ENCODE data around the gene KIF3A.

The KIF3A gene

DNA sequence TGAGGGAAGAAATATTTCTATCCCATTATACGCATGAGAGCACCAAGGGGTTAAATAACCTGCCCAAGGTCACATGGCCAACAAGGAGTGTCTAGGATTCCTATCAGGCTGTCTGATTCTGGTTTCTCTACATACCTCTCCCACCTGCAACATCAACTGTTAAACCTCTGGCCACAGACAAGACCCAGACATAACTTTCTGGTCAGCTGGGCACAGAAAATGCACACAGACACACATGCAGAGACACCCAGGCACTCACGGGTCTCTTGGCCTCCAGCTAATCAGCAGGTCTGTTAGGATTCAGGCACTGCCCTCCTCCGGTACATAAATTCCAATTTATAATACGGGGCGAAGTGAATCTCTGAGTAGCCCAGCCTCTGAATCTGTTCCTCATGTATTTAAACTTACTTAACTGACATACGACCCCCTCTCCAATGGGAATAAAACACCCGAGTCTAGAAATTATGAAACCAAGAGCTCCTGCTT is 38.2 kb upstream of the KIF3A start:
- Histone ChIP-seq H3K36me3 (ENCODE audit: insufficient read depth, low read length) (no peaks in the 10 kb centered on the region), H3K9ac (ENCODE audit: low read depth, low read length) (peak overlapping the region; percentile 56; the same call in 1 of the 2 replicates), H3K9me3 (ENCODE audit: control insufficient read depth, insufficient read depth, low read length) (no peaks in the 10 kb centered on the region), H3K4me1 (ENCODE audit: insufficient read depth, low read length) (peaks cover 25% of the 10 kb centered on the region)

DNA sequence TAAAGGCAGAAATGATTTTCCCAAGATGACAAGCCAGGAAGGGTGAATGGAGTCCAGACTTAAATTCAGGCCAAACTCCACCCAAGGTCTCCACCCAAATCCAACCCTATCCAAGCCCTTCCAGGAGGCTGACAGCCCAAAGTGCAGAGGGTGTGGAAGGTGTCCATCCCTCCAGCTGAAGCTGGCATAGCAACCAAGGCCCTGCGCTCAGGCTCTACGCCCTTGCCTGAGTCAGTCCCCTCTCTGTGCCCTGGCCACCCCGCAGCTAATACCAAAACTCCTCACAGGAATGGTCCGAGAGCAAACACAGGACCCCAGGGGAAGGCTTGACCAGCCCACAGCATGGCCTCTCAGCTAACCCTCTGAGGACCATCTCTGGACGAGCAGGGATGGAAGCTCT is 37.5 kb upstream of the KIF3A start:
- H3K36me3 ChIP-seq (ENCODE audit: insufficient read depth, low read length), result no peaks in the 10 kb centered on the region
- H3K9ac ChIP-seq (ENCODE audit: low read depth, low read length), result no peak overlapping the region
- peaks cover 25% of the 10 kb centered on the region for H3K4me1 ChIP-seq (ENCODE audit: insufficient read depth, low read length)
- H3K9me3 ChIP-seq (ENCODE audit: control insufficient read depth, insufficient read depth, low read length), result no peaks in the 10 kb centered on the region

DNA sequence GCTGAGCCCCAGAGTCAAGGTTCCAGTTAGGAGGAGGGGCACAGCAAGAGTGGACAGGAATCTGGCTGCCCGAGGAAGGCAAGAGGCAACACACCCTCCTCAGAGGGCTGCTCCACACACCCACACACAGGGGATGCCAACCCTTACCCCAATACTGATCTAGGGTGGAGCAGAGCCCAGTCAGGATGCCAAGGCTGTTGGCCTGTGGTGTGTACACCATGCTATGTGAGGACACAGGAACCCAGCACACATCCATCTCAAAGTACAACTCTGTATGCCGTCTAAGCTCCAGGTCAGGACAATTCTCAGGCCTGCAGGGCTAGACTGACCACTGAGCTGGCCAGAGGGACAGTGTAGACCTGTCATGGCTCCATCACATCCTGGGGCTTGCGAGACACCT is 37.1 kb upstream of the KIF3A start:
- H3K9me3 ChIP-seq (ENCODE audit: control insufficient read depth, insufficient read depth, low read length), result no peaks in the 10 kb centered on the region
- H3K4me1 ChIP-seq (ENCODE audit: insufficient read depth, low read length), result peaks cover 25% of the 10 kb centered on the region
- H3K9ac ChIP-seq (ENCODE audit: low read depth, low read length), result no peak overlapping the region
- no peaks in the 10 kb centered on the region for H3K36me3 ChIP-seq (ENCODE audit: insufficient read depth, low read length)

DNA sequence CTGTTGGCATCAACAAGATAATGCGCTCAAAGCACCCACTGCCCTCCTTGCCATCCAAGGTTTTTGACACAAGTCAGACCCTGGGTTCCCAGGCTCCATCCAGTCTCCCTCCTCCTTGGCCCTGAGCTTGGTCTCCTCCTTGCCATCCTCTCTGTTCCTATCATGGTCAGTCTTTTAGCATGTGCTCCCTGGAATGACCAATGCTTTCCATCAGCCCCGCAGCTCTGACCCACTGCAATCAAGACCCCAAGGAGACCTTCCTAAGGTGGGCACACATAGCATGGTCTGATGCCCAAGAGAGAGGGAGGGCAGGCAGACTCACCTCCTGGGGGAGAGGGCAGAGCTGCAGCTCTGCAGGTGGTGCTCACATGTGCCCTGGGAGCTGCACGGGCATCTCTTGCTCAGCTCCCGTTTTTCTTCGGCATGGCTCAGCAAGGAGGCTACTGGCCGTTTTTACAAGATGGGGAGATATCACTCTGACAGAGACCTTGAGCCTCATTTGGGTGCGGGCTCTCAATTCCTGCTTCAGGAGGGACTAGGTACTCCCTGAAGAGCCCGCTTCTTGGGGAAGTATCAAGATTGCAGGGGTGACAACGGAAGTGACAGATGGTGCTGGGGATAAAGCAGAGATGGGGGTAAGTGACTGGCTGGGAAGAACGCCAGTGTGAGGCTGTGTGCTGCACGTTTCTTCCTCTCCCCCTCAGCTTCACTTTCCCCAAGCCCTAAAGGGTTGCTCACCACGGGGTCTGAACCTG is 36.4 kb upstream of the KIF3A start:
- H3K36me3 ChIP-seq (ENCODE audit: insufficient read depth, low read length), result no peaks in the 10 kb centered on the region
- no peak overlapping the region for H3K9ac ChIP-seq (ENCODE audit: low read depth, low read length)
- peaks cover 25% of the 10 kb centered on the region for H3K4me1 ChIP-seq (ENCODE audit: insufficient read depth, low read length)
- no peaks in the 10 kb centered on the region for H3K9me3 ChIP-seq (ENCODE audit: control insufficient read depth, insufficient read depth, low read length)

DNA sequence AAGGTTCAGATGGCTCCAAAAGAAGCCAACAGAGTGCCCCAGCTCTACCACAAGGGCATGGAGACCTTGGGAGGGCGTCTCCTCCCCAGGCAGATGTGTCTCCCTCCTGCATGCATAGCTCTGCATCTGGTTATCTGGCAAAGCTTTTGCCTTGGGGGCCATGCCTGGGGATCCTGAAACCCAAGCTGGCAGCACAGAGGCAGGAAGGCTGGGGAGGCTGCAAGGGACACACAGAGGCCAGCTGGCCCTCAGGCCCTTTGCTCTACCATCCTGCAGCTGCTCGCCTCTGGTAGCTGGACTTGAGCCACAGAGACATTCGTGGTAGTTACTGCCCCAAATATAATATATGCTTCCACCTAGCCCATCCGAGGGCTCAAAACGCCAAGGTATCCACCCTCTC is 35.8 kb upstream of the KIF3A start:
- Histone ChIP-seq H3K4me1 (ENCODE audit: insufficient read depth, low read length) (peaks cover 25% of the 10 kb centered on the region), H3K9me3 (ENCODE audit: control insufficient read depth, insufficient read depth, low read length) (no peaks in the 10 kb centered on the region), H3K36me3 (ENCODE audit: insufficient read depth, low read length) (no peaks in the 10 kb centered on the region), H3K9ac (ENCODE audit: low read depth, low read length) (no peak overlapping the region)

DNA sequence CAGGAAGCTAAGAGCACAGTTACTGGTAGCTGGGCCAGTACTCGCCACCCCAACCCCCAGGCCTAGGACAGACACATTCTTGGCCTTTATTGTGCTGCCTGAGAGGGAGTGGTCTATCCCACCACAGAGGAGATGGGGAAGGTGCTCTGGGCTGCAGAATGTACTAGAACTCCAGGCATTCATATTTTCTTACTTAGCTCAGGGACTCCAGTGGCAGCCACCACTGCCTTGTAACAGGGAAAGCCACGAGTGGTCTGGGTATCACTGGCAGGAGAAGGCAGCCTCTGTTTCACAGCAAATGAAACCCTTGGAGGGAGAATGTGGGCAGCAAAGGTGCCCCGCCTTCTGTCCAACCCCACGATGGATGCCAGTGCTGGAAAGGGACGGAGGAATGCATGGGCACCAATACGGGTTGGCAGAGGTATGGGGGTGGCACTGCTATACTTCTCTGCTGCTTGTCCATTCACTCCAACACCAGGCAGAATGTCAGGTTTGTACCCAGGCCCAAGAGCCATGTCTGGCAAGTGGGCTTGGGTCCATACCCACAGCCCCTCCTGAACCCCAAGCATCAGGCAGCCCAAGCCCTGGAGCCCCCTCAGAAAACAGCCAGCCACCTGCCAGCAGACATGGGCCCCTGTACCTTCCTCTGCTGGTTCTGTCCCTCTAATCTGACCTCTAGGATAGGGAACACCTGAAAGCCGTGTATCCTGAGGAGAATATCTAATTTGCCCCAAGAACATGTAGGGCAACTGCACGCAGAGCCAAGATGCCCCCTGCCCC is 35.1 kb upstream of the KIF3A start:
- H3K4me1 ChIP-seq (ENCODE audit: insufficient read depth, low read length), result peaks cover 25% of the 10 kb centered on the region
- no peak overlapping the region for H3K9ac ChIP-seq (ENCODE audit: low read depth, low read length)
- no peaks in the 10 kb centered on the region for H3K9me3 ChIP-seq (ENCODE audit: control insufficient read depth, insufficient read depth, low read length)
- H3K36me3 ChIP-seq (ENCODE audit: insufficient read depth, low read length), result no peaks in the 10 kb centered on the region

DNA sequence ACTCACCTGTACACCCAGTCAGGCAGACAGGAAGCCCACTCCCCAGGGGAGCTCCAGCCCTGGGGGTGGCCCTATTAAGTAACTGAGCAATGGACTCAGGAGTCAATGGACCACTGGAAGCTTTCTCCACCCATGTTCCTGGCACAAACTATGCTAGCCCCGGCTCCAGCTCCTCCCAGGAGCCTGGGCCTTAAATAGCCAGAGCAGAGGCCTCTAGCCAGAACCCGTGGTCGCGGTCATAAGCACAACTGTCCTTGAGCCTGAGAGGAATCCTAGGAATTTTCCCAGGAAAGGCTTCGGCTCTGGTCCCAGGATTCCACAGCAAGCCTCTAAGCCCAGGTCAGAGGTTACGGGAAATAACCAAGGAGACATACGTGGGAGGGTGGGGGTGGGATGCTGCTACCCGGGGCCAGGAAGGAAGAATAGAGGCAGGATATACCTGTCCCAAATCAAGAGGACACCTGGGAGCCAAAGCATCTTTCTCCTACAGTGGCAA is 34.2 kb upstream of the KIF3A start:
- H3K4me1 ChIP-seq (ENCODE audit: insufficient read depth, low read length), result peaks cover 25% of the 10 kb centered on the region
- no peaks in the 10 kb centered on the region for H3K9me3 ChIP-seq (ENCODE audit: control insufficient read depth, insufficient read depth, low read length)
- H3K9ac ChIP-seq (ENCODE audit: low read depth, low read length), result no peak overlapping the region

DNA sequence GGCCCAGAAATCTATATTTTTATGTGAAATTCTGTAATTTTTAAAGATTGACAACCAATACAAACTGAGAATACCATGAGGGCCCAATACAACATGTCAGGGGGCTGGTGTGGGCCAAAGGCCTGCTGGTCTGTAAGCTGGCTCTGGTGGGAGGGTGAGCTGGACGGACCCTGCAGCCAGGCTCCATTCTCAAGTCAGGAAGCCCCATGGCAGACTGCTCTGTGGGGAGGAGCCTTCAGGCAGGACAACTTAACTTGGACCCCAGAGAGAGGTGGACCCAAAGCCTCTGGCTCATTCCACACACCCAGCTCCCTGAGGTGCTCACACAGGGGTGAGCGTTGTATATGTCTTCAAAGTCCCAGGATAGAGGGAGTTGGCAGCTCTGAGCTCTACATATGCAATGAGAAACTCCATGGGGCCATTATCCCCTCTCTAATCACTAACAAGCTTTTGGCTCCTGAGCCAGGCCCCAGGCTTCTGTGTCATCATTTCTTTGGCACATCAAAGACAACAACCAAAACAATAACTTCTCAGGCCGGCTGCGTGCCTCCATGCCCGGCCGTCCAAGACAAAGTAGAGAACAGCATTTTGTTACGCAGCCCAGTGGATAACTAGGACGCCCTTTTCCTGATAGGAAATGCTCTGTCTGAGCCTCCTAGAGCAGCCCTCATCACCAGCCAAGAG is 33.3 kb upstream of the KIF3A start:
- Histone ChIP-seq H3K9me3 (ENCODE audit: control insufficient read depth, insufficient read depth, low read length) (no peaks in the 10 kb centered on the region), H3K4me1 (ENCODE audit: insufficient read depth, low read length) (peaks cover 21% of the 10 kb centered on the region), H3K9ac (ENCODE audit: low read depth, low read length) (no peak overlapping the region), H3K36me3 (ENCODE audit: insufficient read depth, low read length) (no peaks in the 10 kb centered on the region)

More for the DNA sequence above, 34.2 kb upstream of the KIF3A start:
- no peaks in the 10 kb centered on the region for H3K36me3 ChIP-seq (ENCODE audit: insufficient read depth, low read length)

DNA sequence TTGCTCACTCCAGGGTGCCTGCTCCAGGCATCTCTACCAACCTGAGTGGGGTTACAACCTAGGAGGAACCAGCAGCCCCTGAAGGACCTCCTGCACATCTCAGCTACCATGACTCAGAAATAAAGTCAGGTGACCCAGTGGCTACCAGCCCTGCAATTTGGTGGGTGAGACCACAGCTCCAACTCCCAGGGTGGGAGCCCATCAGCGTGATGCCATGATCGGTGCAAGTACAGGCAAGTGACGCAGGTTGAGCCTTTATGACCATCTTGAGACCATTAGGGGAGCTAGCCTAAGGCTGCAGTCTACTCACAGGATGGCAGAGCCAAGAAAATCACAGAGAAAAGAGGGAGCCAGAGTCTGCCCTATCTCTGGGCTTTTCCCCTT is 31.1 kb upstream of the KIF3A start:
- Histone ChIP-seq H3K36me3 (ENCODE audit: insufficient read depth, low read length) (no peaks in the 10 kb centered on the region), H3K4me1 (ENCODE audit: insufficient read depth, low read length) (peaks cover 16% of the 10 kb centered on the region), H3K9me3 (ENCODE audit: control insufficient read depth, insufficient read depth, low read length) (no peaks in the 10 kb centered on the region), H3K9ac (ENCODE audit: low read depth, low read length) (no peak overlapping the region)

DNA sequence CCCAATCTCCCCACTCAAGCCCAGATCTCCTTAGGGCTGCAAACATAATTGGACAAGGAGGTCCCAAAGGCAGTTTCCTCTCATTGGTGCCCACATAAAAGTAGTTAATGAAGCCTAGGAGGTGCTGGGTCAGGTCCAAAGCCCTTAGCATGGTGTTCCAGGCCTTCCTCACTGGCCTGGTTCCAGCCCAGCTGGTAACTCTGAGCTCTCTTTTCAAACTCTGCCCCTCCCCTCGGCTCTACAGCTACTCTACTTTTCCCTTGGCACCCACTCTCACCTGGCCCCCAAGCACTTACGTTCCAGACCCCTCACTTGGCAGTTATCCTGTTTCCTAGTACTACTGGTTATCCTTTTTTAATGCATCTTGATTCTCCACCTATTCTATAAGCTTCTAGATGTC is 29.8 kb upstream of the KIF3A start:
- Histone ChIP-seq H3K9ac (ENCODE audit: low read depth, low read length) (no peak overlapping the region), H3K4me1 (ENCODE audit: insufficient read depth, low read length) (peaks cover 13% of the 10 kb centered on the region), H3K36me3 (ENCODE audit: insufficient read depth, low read length) (no peaks in the 10 kb centered on the region), H3K9me3 (ENCODE audit: control insufficient read depth, insufficient read depth, low read length) (no peaks in the 10 kb centered on the region)

DNA sequence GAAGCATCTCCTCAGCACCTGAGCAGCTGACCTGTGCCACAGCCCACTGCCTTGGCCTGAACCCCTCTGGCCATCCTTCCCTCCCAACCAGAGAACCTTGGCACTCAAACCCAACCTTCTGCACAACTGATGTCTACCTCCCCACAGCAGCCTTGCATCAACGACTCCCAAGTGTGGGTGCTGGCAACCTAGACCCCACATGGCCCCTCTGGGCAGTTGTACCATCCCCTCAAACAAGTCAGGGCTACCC is 29.4 kb upstream of the KIF3A start:
- H3K9ac ChIP-seq (ENCODE audit: low read depth, low read length), result no peak overlapping the region
- H3K36me3 ChIP-seq (ENCODE audit: insufficient read depth, low read length), result no peaks in the 10 kb centered on the region
- no peaks in the 10 kb centered on the region for H3K9me3 ChIP-seq (ENCODE audit: control insufficient read depth, insufficient read depth, low read length)
- peaks cover 8% of the 10 kb centered on the region for H3K4me1 ChIP-seq (ENCODE audit: insufficient read depth, low read length)

DNA sequence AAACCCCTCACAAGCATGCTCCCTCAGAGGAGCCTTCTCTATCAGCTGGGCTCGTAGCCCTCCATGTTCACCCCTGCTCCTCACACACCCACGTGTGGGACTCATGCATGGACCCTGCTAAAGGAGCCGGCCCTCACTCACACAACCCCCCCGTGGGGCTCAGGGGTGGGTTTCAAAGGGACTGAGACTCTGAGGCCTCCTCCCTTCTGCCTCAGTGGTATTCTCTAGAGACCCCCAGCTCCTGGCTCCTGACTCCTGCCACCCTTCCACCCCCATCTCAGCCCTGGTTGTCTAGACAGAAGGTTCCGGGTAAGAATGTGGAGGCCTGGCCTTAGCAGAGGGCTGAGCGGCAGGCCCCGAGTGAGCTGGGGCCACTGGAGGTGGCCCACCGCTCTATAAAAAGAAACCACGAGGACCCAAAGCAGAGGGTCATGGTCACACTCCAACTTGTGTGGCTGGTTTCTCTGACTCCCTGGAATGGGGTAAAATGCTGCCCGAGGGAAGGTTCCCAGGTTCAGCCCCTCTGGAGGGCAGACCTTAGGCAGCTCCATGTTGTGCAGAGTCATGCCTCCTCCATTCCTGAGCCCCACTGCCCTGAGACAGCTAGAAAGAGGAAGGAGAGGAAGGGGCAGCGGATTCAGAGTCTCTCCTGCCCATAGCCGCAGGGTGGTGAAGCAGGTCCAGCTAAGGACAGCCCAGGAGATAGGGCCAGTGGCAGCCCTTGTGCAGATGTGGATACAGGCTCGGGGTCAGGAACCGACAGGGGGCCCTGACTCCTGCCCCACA is 28.9 kb upstream of the KIF3A start:
- peaks cover 3% of the 10 kb centered on the region; the same call in 1 of the 2 replicates for H3K4me1 ChIP-seq (ENCODE audit: insufficient read depth, low read length)
- no peaks in the 10 kb centered on the region for H3K9me3 ChIP-seq (ENCODE audit: control insufficient read depth, insufficient read depth, low read length)
- H3K9ac ChIP-seq (ENCODE audit: low read depth, low read length), result no peak overlapping the region
- H3K36me3 ChIP-seq (ENCODE audit: insufficient read depth, low read length), result no peaks in the 10 kb centered on the region

DNA sequence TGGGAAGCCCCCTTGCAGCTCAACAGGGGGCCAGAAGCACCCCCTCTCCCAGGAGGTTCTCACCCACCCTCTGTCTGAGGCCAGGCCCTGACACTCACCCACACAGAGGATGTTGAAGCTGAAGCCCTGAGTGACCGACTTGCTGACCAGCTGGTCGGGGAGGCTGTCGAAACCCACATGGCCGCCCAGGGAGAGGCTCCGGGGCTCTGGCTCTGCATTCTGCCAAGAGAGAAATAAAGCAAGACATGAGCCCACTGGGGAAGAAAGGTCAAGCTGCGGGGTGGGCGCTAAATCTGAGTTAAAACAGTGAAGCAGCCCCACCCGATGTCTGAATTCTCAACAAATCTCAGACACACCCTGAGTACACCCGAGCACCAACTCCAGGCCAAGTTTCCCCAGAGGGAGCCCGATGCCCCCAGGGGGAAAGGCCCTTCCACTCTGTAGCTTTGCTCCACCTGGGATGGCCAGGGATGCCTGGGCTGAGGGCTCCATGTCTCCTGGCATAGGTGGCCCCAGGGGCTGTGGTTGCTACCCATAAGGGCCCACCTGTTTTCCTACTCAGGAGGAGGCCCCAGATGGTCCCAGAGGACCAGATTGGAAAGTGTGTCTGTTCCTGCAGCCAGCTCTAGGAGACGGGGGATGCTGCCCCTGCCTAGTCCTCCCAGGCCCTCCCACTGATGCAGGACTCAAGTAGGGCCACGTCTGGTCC is 28.1 kb upstream of the KIF3A start:
- Histone ChIP-seq H3K9ac (ENCODE audit: low read depth, low read length) (no peak overlapping the region), H3K36me3 (ENCODE audit: insufficient read depth, low read length) (no peaks in the 10 kb centered on the region), H3K4me1 (ENCODE audit: insufficient read depth, low read length) (no peaks in the 10 kb centered on the region), H3K9me3 (ENCODE audit: control insufficient read depth, insufficient read depth, low read length) (no peaks in the 10 kb centered on the region)
